T-helper 2 cell treated with Interferon-gamma antibody and Interleukin-4, amounts not matched to agents 5 μg/mL and 100 μg/mL, for 36 hours (primary cell): Measurements from ENCODE around the gene MAD1L1.

Experiments
- DNase-seq: peaks from one replicate; pipeline ENCODE4 v3.0.0; 2021; ENCODE audit warnings: low spot score
- H3K27ac Mint-ChIP-seq: one replicate; pipeline ENCODE4 v1.8.0; 2021; ENCODE audit warnings: mild to moderate bottlenecking, mixed read lengths
- H3K27me3 Mint-ChIP-seq: one replicate; pipeline ENCODE4 v1.8.0; 2021; ENCODE audit warnings: low read depth, mixed read lengths
- H3K36me3 Mint-ChIP-seq: one replicate; pipeline ENCODE4 v1.8.0; 2021; ENCODE audit warnings: low read depth, mixed read lengths
- H3K4me1 Mint-ChIP-seq: one replicate; pipeline ENCODE4 v1.8.0; 2021; ENCODE audit warnings: low read depth, mixed read lengths
- H3K4me3 Mint-ChIP-seq: one replicate; pipeline ENCODE4 v1.8.0; 2022; ENCODE audit warnings: mild to moderate bottlenecking, moderate library complexity, mixed read lengths
- H3K9me3 Mint-ChIP-seq: one replicate; pipeline ENCODE4 v1.8.0; 2021; ENCODE audit warnings: mixed read lengths

MAD1L1 gene

GRCh38 chr7:1951159-1951536, 281.6 kb downstream of the MAD1L1 start:
- no peaks in the 10 kb centered on the region for H3K27me3 Mint-ChIP-seq
- no peak for DNase-seq
- peaks cover 1% of the 10 kb centered on the region for H3K36me3 Mint-ChIP-seq
- no peaks in the 10 kb centered on the region for H3K9me3 Mint-ChIP-seq
- peak overlapping the region; percentile 52 for H3K4me3 Mint-ChIP-seq
- peak overlapping the region; percentile 75 for H3K27ac Mint-ChIP-seq
- peaks cover 9% of the 10 kb centered on the region for H3K4me1 Mint-ChIP-seq

- no peaks in the 10 kb centered on the region for H3K9me3 Mint-ChIP-seq
- H3K27me3 Mint-ChIP-seq, result no peaks in the 10 kb centered on the region
- peaks cover under 1% of the 10 kb centered on the region for H3K36me3 Mint-ChIP-seq
- no peak overlapping the region for H3K4me3 Mint-ChIP-seq
- H3K4me1 Mint-ChIP-seq, result peaks cover 9% of the 10 kb centered on the region
- DNase-seq, result no peak
- H3K27ac Mint-ChIP-seq, result peak overlapping the region; percentile 75
These were observed 282.1 kb downstream of the MAD1L1 start for GRCh38 chr7:1950452-1951158.

GRCh38 chr7:1950066-1950451, 282.7 kb downstream of the MAD1L1 start:
- DNase-seq, result no peak
- no peaks in the 10 kb centered on the region for H3K27me3 Mint-ChIP-seq
- no peaks in the 10 kb centered on the region for H3K9me3 Mint-ChIP-seq
- H3K36me3 Mint-ChIP-seq, result peaks cover 3% of the 10 kb centered on the region
- H3K27ac Mint-ChIP-seq, result no peak overlapping the region
- H3K4me1 Mint-ChIP-seq, result peaks cover 9% of the 10 kb centered on the region
- no peak overlapping the region for H3K4me3 Mint-ChIP-seq

- H3K9me3 Mint-ChIP-seq, result no peaks in the 10 kb centered on the region
- H3K27me3 Mint-ChIP-seq, result no peaks in the 10 kb centered on the region
- DNase-seq, result no peak
- H3K36me3 Mint-ChIP-seq, result peaks cover 3% of the 10 kb centered on the region
- H3K4me1 Mint-ChIP-seq, result peaks cover 9% of the 10 kb centered on the region
- no peak overlapping the region for H3K4me3 Mint-ChIP-seq
- no peak overlapping the region for H3K27ac Mint-ChIP-seq
These were observed 283.1 kb downstream of the MAD1L1 start for GRCh38 chr7:1949681-1950055.

- H3K4me3 Mint-ChIP-seq, result no peak overlapping the region
- H3K9me3 Mint-ChIP-seq, result no peaks in the 10 kb centered on the region
- no peak for DNase-seq
- no peak overlapping the region for H3K27ac Mint-ChIP-seq
- no peaks in the 10 kb centered on the region for H3K27me3 Mint-ChIP-seq
- peaks cover 12% of the 10 kb centered on the region for H3K4me1 Mint-ChIP-seq
- H3K36me3 Mint-ChIP-seq, result peaks cover 5% of the 10 kb centered on the region
These were observed 283.7 kb downstream of the MAD1L1 start for GRCh38 chr7:1948887-1949680.

GRCh38 chr7:1948301-1948796, 284.4 kb downstream of the MAD1L1 start:
- Mint-ChIP-seq H3K36me3 (peaks cover 10% of the 10 kb centered on the region), H3K4me1 (peaks cover 19% of the 10 kb centered on the region), H3K9me3 (no peaks in the 10 kb centered on the region), H3K27ac (no peak overlapping the region), H3K4me3 (no peak overlapping the region), H3K27me3 (no peaks in the 10 kb centered on the region)
- no peak for DNase-seq

- Mint-ChIP-seq H3K4me3 (no peak overlapping the region), H3K27ac (no peak overlapping the region), H3K36me3 (peaks cover 10% of the 10 kb centered on the region), H3K9me3 (no peaks in the 10 kb centered on the region), H3K27me3 (no peaks in the 10 kb centered on the region), H3K4me1 (peaks cover 26% of the 10 kb centered on the region)
- no peak for DNase-seq
These were observed 285.0 kb downstream of the MAD1L1 start for GRCh38 chr7:1947586-1948217.

GRCh38 chr7:1946773-1947450, 285.8 kb downstream of the MAD1L1 start:
- no peak for DNase-seq
- peaks cover 33% of the 10 kb centered on the region for H3K4me1 Mint-ChIP-seq
- H3K27ac Mint-ChIP-seq, result no peak overlapping the region
- peaks cover 10% of the 10 kb centered on the region for H3K36me3 Mint-ChIP-seq
- no peaks in the 10 kb centered on the region for H3K9me3 Mint-ChIP-seq
- H3K4me3 Mint-ChIP-seq, result no peak overlapping the region
- H3K27me3 Mint-ChIP-seq, result no peaks in the 10 kb centered on the region

GRCh38 chr7:1946025-1946772, 286.5 kb downstream of the MAD1L1 start:
- H3K9me3 Mint-ChIP-seq, result no peaks in the 10 kb centered on the region
- H3K4me1 Mint-ChIP-seq, result peaks cover 30% of the 10 kb centered on the region
- no peak overlapping the region for H3K4me3 Mint-ChIP-seq

GRCh38 chr7:1945558-1945957, 287.2 kb downstream of the MAD1L1 start:
- peaks cover 36% of the 10 kb centered on the region for H3K4me1 Mint-ChIP-seq
- no peak overlapping the region for H3K4me3 Mint-ChIP-seq

More at GRCh38 chr7:1946025-1946772, 286.5 kb downstream of the MAD1L1 start:
- DNase-seq, result no peak
- H3K36me3 Mint-ChIP-seq, result peaks cover 10% of the 10 kb centered on the region
- no peaks in the 10 kb centered on the region for H3K27me3 Mint-ChIP-seq
- H3K27ac Mint-ChIP-seq, result no peak overlapping the region

GRCh38 chr7:1944619-1945210, 288.0 kb downstream of the MAD1L1 start:
- Mint-ChIP-seq H3K36me3 (peaks cover 10% of the 10 kb centered on the region), H3K27me3 (no peaks in the 10 kb centered on the region), H3K4me1 (peaks cover 34% of the 10 kb centered on the region), H3K4me3 (no peak overlapping the region), H3K27ac (no peak overlapping the region), H3K9me3 (no peaks in the 10 kb centered on the region)
- no peak for DNase-seq

More at GRCh38 chr7:1945558-1945957, 287.2 kb downstream of the MAD1L1 start:
- Mint-ChIP-seq H3K36me3 (peaks cover 10% of the 10 kb centered on the region), H3K27ac (peak overlapping the region; percentile 26), H3K27me3 (no peaks in the 10 kb centered on the region), H3K9me3 (no peaks in the 10 kb centered on the region)
- no peak for DNase-seq

GRCh38 chr7:1943933-1944618, 288.7 kb downstream of the MAD1L1 start:
- DNase-seq, result no peak
- Mint-ChIP-seq H3K4me3 (peak overlapping the region; percentile 47), H3K4me1 (peaks cover 36% of the 10 kb centered on the region)

More at GRCh38 chr7:1943933-1944618, 288.7 kb downstream of the MAD1L1 start:
- Mint-ChIP-seq H3K27me3 (no peaks in the 10 kb centered on the region), H3K27ac (peak overlapping the region; percentile 6), H3K9me3 (no peaks in the 10 kb centered on the region), H3K36me3 (peaks cover 11% of the 10 kb centered on the region)
